Mesenchymal stem cell (in vitro differentiated cells and primary cell): ENCODE measurements around the gene MIA.

Experiments used
- DNase-seq: peaks from one replicate; pipeline ENCODE4 v3.0.0-alpha.2; 2013
- H2AFZ ChIP-seq: one replicate; pipeline ENCODE4 v1.6.1; 2013; ENCODE audit warnings: low read depth, mild to moderate bottlenecking, control low read depth, inconsistent platforms, low read length, moderate library complexity
- H2AK5ac ChIP-seq: 2 replicates; pipeline ENCODE4 v1.6.1; 2013; ENCODE audit warnings: low read length, moderate library complexity, mild to moderate bottlenecking, inconsistent platforms; ENCODE audit not compliant: severe bottlenecking
- H2BK120ac ChIP-seq: one replicate; pipeline ENCODE4 v1.6.1; 2013; ENCODE audit warnings: low read depth, mild to moderate bottlenecking, inconsistent platforms, low read length, moderate library complexity
- H2BK12ac ChIP-seq, 2 experiments: one replicate each; pipeline ENCODE4 v1.6.1; 2013; ENCODE audit warnings: inconsistent platforms in 2 of 2, low read length in 2 of 2, mild to moderate bottlenecking in 2 of 2, moderate library complexity in 2 of 2, control low read depth in 1 of 2
- H2BK15ac ChIP-seq: one replicate; pipeline ENCODE4 v1.6.1; 2013; ENCODE audit warnings: mild to moderate bottlenecking, low read depth, inconsistent platforms; ENCODE audit not compliant: poor library complexity, severe bottlenecking
- H2BK5ac ChIP-seq: 2 replicates; pipeline ENCODE4 v1.6.1; 2013; ENCODE audit warnings: low read depth, mild to moderate bottlenecking, low read length, control low read depth, inconsistent platforms; ENCODE audit not compliant: poor library complexity, severe bottlenecking
- H3K14ac ChIP-seq, 2 experiments: one replicate each; pipeline ENCODE4 v1.6.1; 2013; ENCODE audit warnings: inconsistent platforms in 2 of 2, low read length in 2 of 2, control low read depth in 1 of 2, mild to moderate bottlenecking in 1 of 2, moderate library complexity in 1 of 2
- H3K18ac ChIP-seq, 2 experiments: one replicate each; pipeline ENCODE4 v1.6.1; 2013; ENCODE audit warnings: inconsistent platforms in 2 of 2, low read length in 2 of 2, control low read depth in 1 of 2, low read depth in 1 of 2, mild to moderate bottlenecking in 1 of 2
- H3K23ac ChIP-seq, 2 experiments: one replicate each; pipeline ENCODE4 v1.6.1; 2013; ENCODE audit warnings: inconsistent platforms in 2 of 2, low read length in 2 of 2, mild to moderate bottlenecking in 2 of 2, moderate library complexity in 2 of 2, control low read depth in 1 of 2
- H3K27ac ChIP-seq: 2 replicates; pipeline ENCODE4 v1.5.1; 2013; ENCODE audit warnings: mild to moderate bottlenecking, moderate library complexity, low read length, control low read depth, inconsistent platforms; ENCODE audit not compliant: poor library complexity, severe bottlenecking
- H3K27me3 ChIP-seq, 2 experiments: 2 replicates each; pipeline versions ENCODE4 v1.6.1 to v1.7.0; 2013; ENCODE audit warnings: low read length in 2 of 2, mild to moderate bottlenecking in 2 of 2, moderate library complexity in 2 of 2, control low read depth in 1 of 2, inconsistent platforms in 1 of 2; ENCODE audit not compliant: control insufficient read depth in 1 of 2, insufficient read depth in 1 of 2
- H3K36me3 ChIP-seq, 2 experiments: 2 replicates each; pipeline versions ENCODE4 v1.6.1 to v1.7.0; 2013; ENCODE audit warnings: low read length in 2 of 2, control low read depth in 1 of 2, inconsistent platforms in 1 of 2, low read depth in 1 of 2, mild to moderate bottlenecking in 1 of 2; ENCODE audit not compliant: insufficient read depth in 2 of 2, control insufficient read depth in 1 of 2
- H3K4ac ChIP-seq, 2 experiments: one replicate each; pipeline ENCODE4 v1.6.1; 2013; ENCODE audit warnings: inconsistent platforms in 2 of 2, low read length in 2 of 2, mild to moderate bottlenecking in 2 of 2, moderate library complexity in 2 of 2, control low read depth in 1 of 2, low read depth in 1 of 2
- H3K4me1 ChIP-seq: 2 replicates; pipeline ENCODE4 v1.6.1; 2013; ENCODE audit warnings: low read depth, low read length, control low read depth; ENCODE audit not compliant: control insufficient read depth, insufficient read depth
- H3K4me2 ChIP-seq: 2 replicates; pipeline ENCODE4 v1.6.1; 2013; ENCODE audit warnings: low read length, mild to moderate bottlenecking, inconsistent platforms; ENCODE audit not compliant: poor library complexity, severe bottlenecking
- H3K4me3 ChIP-seq, 2 experiments: 2 replicates each; pipeline versions ENCODE4 v1.5.1 to v1.7.0; 2013; ENCODE audit warnings: low read length in 2 of 2, mild to moderate bottlenecking in 2 of 2, control low read depth in 1 of 2, low read depth in 1 of 2; ENCODE audit not compliant: insufficient read depth in 1 of 2
- H3K79me1 ChIP-seq: replicated peaks from 2 replicates; pipeline ENCODE4 v1.6.1; 2013; ENCODE audit warnings: mild to moderate bottlenecking, control low read depth, low read length, inconsistent platforms; ENCODE audit not compliant: poor library complexity, severe bottlenecking
- H3K9ac ChIP-seq: 2 replicates; pipeline ENCODE4 v1.7.0; 2013; ENCODE audit warnings: mild to moderate bottlenecking, low read length, moderate library complexity
- H3K9me3 ChIP-seq: 2 replicates; pipeline ENCODE4 v1.7.0; 2013; ENCODE audit warnings: mild to moderate bottlenecking, low read length; ENCODE audit not compliant: control insufficient read depth
- H4K8ac ChIP-seq: one replicate; pipeline ENCODE4 v1.6.1; 2013; ENCODE audit warnings: inconsistent platforms, mild to moderate bottlenecking, low read length, moderate library complexity
- H4K91ac ChIP-seq: one replicate; pipeline ENCODE4 v1.6.1; 2013; ENCODE audit warnings: mild to moderate bottlenecking, low read length, inconsistent platforms
- WGBS: methylation state at CpG from one replicate; pipeline ENCODE4 v1.1.7; 2013; ENCODE audit warnings: mixed read lengths; 5-methylcytosine and 5-hydroxymethylcytosine counted together

The MIA gene

DNA sequence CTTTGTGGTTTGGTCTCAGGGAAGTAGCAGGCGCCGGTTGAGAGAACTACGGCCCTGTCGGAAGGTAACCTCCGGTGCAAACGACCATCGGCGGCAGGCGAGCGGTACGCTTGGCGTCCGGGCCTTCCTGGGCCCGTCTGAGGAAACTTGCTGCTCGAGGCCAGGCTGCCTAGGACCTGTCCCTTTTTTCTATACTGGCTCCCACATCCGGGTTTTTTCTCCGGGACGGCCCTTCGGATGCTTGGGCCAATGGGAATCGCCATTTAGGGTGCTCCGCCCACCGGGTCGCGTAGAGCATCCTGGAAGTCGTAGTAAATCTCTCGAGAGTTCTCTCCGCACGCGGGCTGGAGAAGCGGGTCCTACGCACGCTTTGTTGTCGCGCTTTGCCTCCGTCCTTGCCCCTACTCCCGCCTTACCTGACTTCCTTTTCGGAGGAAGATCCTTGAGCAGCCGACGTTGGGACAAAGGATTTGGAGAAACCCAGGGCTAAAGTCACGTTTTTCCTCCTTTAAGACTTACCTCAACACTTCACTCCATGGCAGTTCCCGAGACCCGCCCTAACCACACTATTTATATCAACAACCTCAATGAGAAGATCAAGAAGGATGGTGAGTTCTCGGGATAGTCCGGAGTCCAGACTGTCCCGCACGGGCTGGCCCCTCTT is 24.3 kb upstream of the MIA start, which contains the start of gene SNRPA:
Gene SNRPA, plus strand, starts transcription at position 330 of the 664 bp plus-strand sequence. Its CDS starts 206 bp downstream, at position 536.
- peak; percentile 99 for DNase-seq
- Histone ChIP-seq H3K9ac (peak within 1 kb of the TSS; percentile 96), H2AFZ (peak within 1 kb of the TSS; percentile 6), H3K23ac (peak within 1 kb of the TSS in 1 of 2 experiments; percentile 9), H3K4me3 (peak within 1 kb of the TSS; percentile 84 to 94), H2BK15ac (peak within 1 kb of the TSS; percentile 99), H3K4me2 (peak within 1 kb of the TSS; percentile 94), H3K14ac (peak within 1 kb of the TSS in 1 of 2 experiments; percentile 23), H3K27me3 (no peaks in the 10 kb centered on the region), H2BK5ac (peak within 1 kb of the TSS; percentile 90), H3K36me3 (peaks cover 13 to 16% of the 10 kb centered on the region in 2 experiments), H2BK120ac (peak within 1 kb of the TSS; percentile 91), H3K4ac (peak within 1 kb of the TSS; percentile 89 to 99), H3K4me1 (peaks cover 38% of the 10 kb centered on the region), H3K9me3 (no peaks in the 10 kb centered on the region), H2AK5ac (peak within 1 kb of the TSS; percentile 100), H3K18ac (peak within 1 kb of the TSS; percentile 94 to 96), H4K91ac (peak within 1 kb of the TSS; percentile 97), H3K79me1 (peaks cover 22% of the 10 kb centered on the region), H2BK12ac (peak within 1 kb of the TSS in 1 of 2 experiments; percentile 51), H3K27ac (peak within 1 kb of the TSS; percentile 92), H4K8ac (peak within 1 kb of the TSS; percentile 99)
- WGBS: under 1% methylated on average over 46 of the region's 46 CpGs

DNA sequence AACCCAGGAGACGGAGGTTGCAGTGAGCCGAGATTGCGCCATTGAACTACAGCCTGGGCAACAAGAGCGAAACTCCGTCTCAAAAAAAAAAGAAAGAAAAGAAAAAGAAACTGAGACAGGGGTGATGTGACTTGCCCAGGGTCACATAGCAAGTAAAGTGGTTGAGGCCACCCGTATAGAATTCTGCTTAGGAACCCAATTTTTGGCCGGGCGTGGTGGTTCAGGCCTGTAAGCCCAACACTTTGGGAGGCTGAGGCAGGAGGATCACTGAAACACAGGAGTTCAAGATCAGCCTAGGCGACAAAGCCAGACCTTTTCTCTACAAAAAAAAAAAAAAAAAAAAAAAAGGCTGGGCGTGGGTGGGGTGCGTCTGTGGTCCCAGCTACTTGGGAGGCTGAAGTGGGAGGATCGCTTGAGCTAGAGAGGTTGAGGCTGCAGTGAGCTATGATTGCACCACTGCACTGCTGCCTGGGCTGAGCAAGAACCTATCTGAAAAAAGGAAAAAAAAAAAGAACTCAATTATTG is 23.0 kb upstream of the MIA start:
- peak overlapping the region; percentile 44 for H3K4me2 ChIP-seq
- H3K18ac ChIP-seq: no peak overlapping the region
- H2BK15ac ChIP-seq: no peak overlapping the region
- H3K27ac ChIP-seq: no peak overlapping the region
- no peak overlapping the region for H3K23ac ChIP-seq
- DNase-seq: no peak
- no peaks in the 10 kb centered on the region for H3K9me3 ChIP-seq
- H3K79me1 ChIP-seq: peaks cover 27% of the 10 kb centered on the region
- peaks cover 43% of the 10 kb centered on the region for H3K4me1 ChIP-seq
- no peaks in the 10 kb centered on the region for H3K27me3 ChIP-seq
- 88% methylated on average over 8 of the region's 12 CpGs for WGBS
- no peak overlapping the region for H4K8ac ChIP-seq
- H2AK5ac ChIP-seq: peak overlapping the region; percentile 35
- peak overlapping the region in 1 of 2 experiments; percentile 67 for H3K4ac ChIP-seq
- peaks cover 26 to 28% of the 10 kb centered on the region in 2 experiments for H3K36me3 ChIP-seq
- no peak overlapping the region for H4K91ac ChIP-seq
- no peak overlapping the region for H2BK120ac ChIP-seq
- peak overlapping the region; percentile 45 to 94 for H3K4me3 ChIP-seq
- peak overlapping the region; percentile 96 for H3K9ac ChIP-seq
- H3K14ac ChIP-seq: no peak overlapping the region
- no peak overlapping the region for H2BK12ac ChIP-seq
- no peak overlapping the region for H2BK5ac ChIP-seq
- no peak overlapping the region for H2AFZ ChIP-seq

DNA sequence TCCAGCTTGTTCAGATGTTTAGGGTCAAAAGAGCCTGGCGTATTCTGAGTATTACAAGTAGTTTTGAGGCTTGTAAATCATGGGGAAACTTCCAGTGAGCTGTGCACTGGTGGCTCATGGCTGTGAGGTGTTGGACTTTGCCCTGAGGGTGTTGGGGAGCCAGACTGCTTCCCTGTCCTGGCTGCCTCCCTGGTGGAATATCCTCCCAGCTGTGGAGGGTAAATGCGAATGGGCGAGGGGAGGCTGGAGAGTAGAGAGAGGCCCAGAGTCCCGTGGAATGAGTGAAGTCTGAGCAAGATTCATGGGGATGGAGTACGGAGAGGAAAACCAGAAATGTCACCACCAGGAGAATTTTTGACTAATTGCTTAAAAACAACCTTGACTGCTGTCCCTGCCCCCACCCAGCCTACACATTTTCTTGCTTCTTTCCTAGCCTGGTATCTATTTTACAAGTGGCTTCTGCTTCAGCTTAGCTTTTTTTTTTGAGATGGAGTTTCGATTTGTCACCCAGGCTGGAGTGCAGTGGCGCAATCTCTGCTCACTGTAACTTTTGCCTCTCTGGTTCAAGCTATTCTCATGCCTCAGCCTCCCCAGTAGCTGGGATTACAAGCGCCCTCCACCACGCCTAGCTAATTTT is 20.6 kb upstream of the MIA start:
- peak; percentile 40 for DNase-seq
- H3K4me2 ChIP-seq: peak overlapping the region; percentile 23
- no peak overlapping the region for H2BK120ac ChIP-seq
- peak overlapping the region in 1 of 2 experiments; percentile 43 for H3K4me3 ChIP-seq
- peak overlapping the region; percentile 52 for H3K9ac ChIP-seq
- no peak overlapping the region for H3K4ac ChIP-seq
- H2AK5ac ChIP-seq: peak overlapping the region; percentile 33
- no peak overlapping the region for H4K8ac ChIP-seq
- H2BK15ac ChIP-seq: no peak overlapping the region
- 90% methylated on average over 5 of the region's 9 CpGs for WGBS
- H2BK5ac ChIP-seq: no peak overlapping the region
- H2AFZ ChIP-seq: no peak overlapping the region
- no peak overlapping the region for H3K14ac ChIP-seq
- no peak overlapping the region for H3K23ac ChIP-seq
- H3K27ac ChIP-seq: no peak overlapping the region
- H3K79me1 ChIP-seq: peaks cover 17% of the 10 kb centered on the region
- no peaks in the 10 kb centered on the region for H3K27me3 ChIP-seq
- H3K4me1 ChIP-seq: peaks cover 31% of the 10 kb centered on the region
- peak overlapping the region; percentile 62 for H4K91ac ChIP-seq
- no peak overlapping the region for H2BK12ac ChIP-seq
- no peaks in the 10 kb centered on the region for H3K9me3 ChIP-seq
- peak overlapping the region in 1 of 2 experiments; percentile 50 for H3K18ac ChIP-seq
- peaks cover 41 to 44% of the 10 kb centered on the region in 2 experiments for H3K36me3 ChIP-seq

DNA sequence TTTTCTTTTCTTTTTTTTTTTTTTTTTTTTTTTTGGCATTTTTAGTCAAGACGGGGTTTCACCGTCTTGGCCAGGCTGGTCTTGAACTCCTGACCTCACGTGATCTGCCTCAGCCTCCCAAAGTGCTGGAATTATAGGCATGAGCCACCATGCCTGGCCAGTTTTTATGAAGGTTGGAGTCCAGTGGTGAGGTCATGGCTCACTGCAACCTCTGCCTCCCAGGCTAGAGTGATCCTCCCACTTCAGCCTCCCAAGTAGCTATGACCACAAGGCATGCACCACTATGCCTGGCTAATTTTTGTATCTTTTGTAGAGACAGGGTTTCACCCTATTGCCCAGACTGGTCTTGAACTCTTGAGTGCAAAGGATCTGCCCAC is 20.1 kb upstream of the MIA start:
- no peak overlapping the region for H3K14ac ChIP-seq
- no peak overlapping the region for H3K27ac ChIP-seq
- no peaks in the 10 kb centered on the region for H3K27me3 ChIP-seq
- no peak overlapping the region for H3K4me3 ChIP-seq
- H2AFZ ChIP-seq: no peak overlapping the region
- H3K4me1 ChIP-seq: peaks cover 27% of the 10 kb centered on the region
- H3K23ac ChIP-seq: no peak overlapping the region
- DNase-seq: no peak
- no peak overlapping the region for H3K4ac ChIP-seq
- H4K8ac ChIP-seq: no peak overlapping the region
- no peaks in the 10 kb centered on the region for H3K9me3 ChIP-seq
- 95% methylated on average over 3 of the region's 3 CpGs for WGBS
- peaks cover 12% of the 10 kb centered on the region for H3K79me1 ChIP-seq
- no peak overlapping the region for H2BK12ac ChIP-seq
- H2AK5ac ChIP-seq: no peak overlapping the region
- peaks cover 45 to 49% of the 10 kb centered on the region in 2 experiments for H3K36me3 ChIP-seq
- no peak overlapping the region for H2BK5ac ChIP-seq
- H3K9ac ChIP-seq: no peak overlapping the region
- H4K91ac ChIP-seq: no peak overlapping the region
- H3K18ac ChIP-seq: no peak overlapping the region
- no peak overlapping the region for H3K4me2 ChIP-seq
- H2BK15ac ChIP-seq: no peak overlapping the region
- no peak overlapping the region for H2BK120ac ChIP-seq
